Islet precursor cell (in vitro differentiated cells): ENCODE measurements around the gene ISOC1.

Source experiments
- DNase-seq: peaks from one replicate; pipeline ENCODE4 v3.0.0-alpha.2; 2018

The ISOC1 gene

GRCh38 chr5:129096382-129096991, 1.9 kb downstream of the ISOC1 start:
- DNase-seq, result no peak

GRCh38 chr5:129097498-129098296, 3.1 kb downstream of the ISOC1 start:
- DNase-seq, result no peak

- DNase-seq, result no peak
Measured at GRCh38 chr5:129098488-129099183, 4.1 kb downstream of the ISOC1 start.

- DNase-seq, result no peak
Measured at GRCh38 chr5:129099184-129099569, 4.6 kb downstream of the ISOC1 start.

GRCh38 chr5:129101794-129102193, 7.2 kb downstream of the ISOC1 start:
- no peak for DNase-seq

GRCh38 chr5:129103397-129103796, 8.8 kb downstream of the ISOC1 start:
- no peak for DNase-seq

GRCh38 chr5:129104915-129105455, 10.4 kb downstream of the ISOC1 start:
- DNase-seq, result no peak

- no peak for DNase-seq
Measured at GRCh38 chr5:129107637-129108036, 13.1 kb downstream of the ISOC1 start.

GRCh38 chr5:129110742-129111141, 16.2 kb downstream of the ISOC1 start:
- no peak for DNase-seq

GRCh38 chr5:129111351-129111750, 16.8 kb downstream of the ISOC1 start:
- no peak for DNase-seq

GRCh38 chr5:129112295-129112694, 17.7 kb downstream of the ISOC1 start:
- DNase-seq, result no peak

- no peak for DNase-seq
Measured at GRCh38 chr5:129113867-129114266, 19.3 kb downstream of the ISOC1 start.

GRCh38 chr5:129114539-129115193, 20.1 kb downstream of the ISOC1 start:
- DNase-seq, result no peak

GRCh38 chr5:129115680-129116079, 21.1 kb downstream of the ISOC1 start:
- no peak for DNase-seq

- DNase-seq, result no peak
Measured at GRCh38 chr5:129116797-129117196, 22.2 kb downstream of the ISOC1 start.

- no peak for DNase-seq
Measured at GRCh38 chr5:129118405-129118804, 23.9 kb downstream of the ISOC1 start.

- DNase-seq, result no peak
Measured at GRCh38 chr5:129118826-129119225, 24.3 kb downstream of the ISOC1 start.

- no peak for DNase-seq
Measured at GRCh38 chr5:129120158-129120581, 25.6 kb downstream of the ISOC1 start.

- DNase-seq, result no peak
Measured at GRCh38 chr5:129122560-129122959, 28.0 kb downstream of the ISOC1 start.

- DNase-seq, result no peak
Measured at GRCh38 chr5:129124608-129125007, 30.1 kb downstream of the ISOC1 start.

GRCh38 chr5:129125819-129126218, 31.3 kb downstream of the ISOC1 start:
- DNase-seq, result no peak

GRCh38 chr5:129133553-129133952, 39.0 kb downstream of the ISOC1 start:
- no peak for DNase-seq

- no peak for DNase-seq
Measured at GRCh38 chr5:129135633-129136032, 41.1 kb downstream of the ISOC1 start.
